Thoracic aorta (tissue), 2 donors: ENCODE data around the gene GALNT4. TPM values are rescaled to one million over a fixed set of nuclear protein-coding genes. Genes with fewer than 3 reads are reported as not detected.

ENCODE experiments used
- ATAC-seq: fragments of 150-250 bp; one replicate; pipeline ENCODE4 v1.8.0; 2017; ENCODE audit warnings: low read depth; ENCODE audit not compliant: insufficient number of reproducible peaks, low FRiP score
- DNase-seq: peaks from one replicate; pipeline ENCODE4 v3.0.0-alpha.2; 2020; ENCODE audit warnings: low spot score
- H3K27ac ChIP-seq, 2 donors: fragments of 200-600 bp; sonication (generic); 1 replicate in 1 of 2; 2 replicates in 1 of 2; pipeline ENCODE4 v1.5.1; 2016; ENCODE audit warnings: mild to moderate bottlenecking in 2 of 2, moderate library complexity in 2 of 2
- H3K27me3 ChIP-seq: fragments of 200-600 bp; sonication (generic); replicated peaks from 2 replicates; pipeline ENCODE4 v1.6.0; 2016; ENCODE audit warnings: mild to moderate bottlenecking; ENCODE audit not compliant: insufficient read depth
- H3K36me3 ChIP-seq: fragments of 200-600 bp; sonication (generic); one replicate; pipeline ENCODE4 v1.5.1; 2016
- H3K4me1 ChIP-seq, 2 donors: fragments of 200-600 bp; sonication (generic); 1 replicate in 1 of 2; 2 replicates in 1 of 2; pipeline versions ENCODE4 v1.5.1 to v1.6.0; 2016; ENCODE audit warnings: low read depth in 2 of 2, mild to moderate bottlenecking in 1 of 2; ENCODE audit not compliant: control insufficient read depth in 1 of 2
- H3K4me3 ChIP-seq: fragments of 200-600 bp; sonication (generic); 2 replicates; pipeline ENCODE4 v1.5.1; 2016; ENCODE audit warnings: mild to moderate bottlenecking
- H3K9me3 ChIP-seq: fragments of 200-600 bp; sonication (generic); 2 replicates; pipeline ENCODE4 v1.5.1; 2016
- CTCF ChIP-seq: fragments of 200-600 bp; sonication (generic); IDR thresholded peaks from one replicate; pipeline ENCODE4 v1.5.1; 2019; ENCODE audit warnings: antibody characterized with exemption
- total RNA-seq, 2 donors: library from RNA; depleted of rRNA; stranded (reverse); fragments of >200 nt; gene quantifications; one replicate each; pipeline versions ENCODE4 v1.1.0 to v1.2.3, GENCODE V29; 2016

GALNT4 gene
- total RNA-seq, 2 donors from 2014 or later, result 6.9 to 14.3 TPM

- Histone ChIP-seq H3K27me3 (no peaks in the 10 kb centered on the region), H3K4me1 (no peaks in the 10 kb centered on the region), H3K36me3 (no peaks in the 10 kb centered on the region), H3K9me3 (no peaks in the 10 kb centered on the region), H3K27ac (no peak overlapping the region), H3K4me3 (no peak overlapping the region)
- ATAC-seq (no peak), DNase-seq (no peak)
- TF ChIP-seq CTCF, result no peak
These were observed 43.2 kb upstream of the GALNT4 start for GRCh38 chr12:89567691-89568239.

- ATAC-seq (no peak), DNase-seq (no peak)
- H3K36me3 ChIP-seq, result no peaks in the 10 kb centered on the region
- no peaks in the 10 kb centered on the region for H3K9me3 ChIP-seq
- H3K4me3 ChIP-seq, result no peak overlapping the region
- no peaks in the 10 kb centered on the region for H3K4me1 ChIP-seq
- no peak for TF ChIP-seq CTCF
- H3K27me3 ChIP-seq, result no peaks in the 10 kb centered on the region
- no peak overlapping the region for H3K27ac ChIP-seq
These were observed 42.0 kb upstream of the GALNT4 start for GRCh38 chr12:89566615-89567014.

DNA sequence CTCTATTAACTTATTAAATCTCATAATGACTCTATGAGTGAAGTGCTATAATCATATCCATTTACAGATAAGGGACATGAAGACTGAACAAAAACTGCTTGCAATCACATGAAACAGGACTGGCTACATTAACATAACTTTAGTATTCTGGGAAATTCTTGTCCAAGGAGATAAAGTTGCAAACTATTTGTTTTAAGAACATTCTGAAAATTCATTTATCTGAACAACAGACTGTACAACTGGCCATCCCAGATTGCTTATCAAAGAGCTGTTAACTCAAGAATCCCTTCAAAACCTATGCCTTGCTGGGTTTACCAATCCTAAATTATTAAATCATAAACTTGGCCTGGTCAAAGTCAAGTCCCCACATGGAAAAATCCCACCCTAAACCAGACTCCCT lies 40.4 kb upstream of the GALNT4 start:
- TF ChIP-seq CTCF, result no peak
- H3K27me3 ChIP-seq, result no peaks in the 10 kb centered on the region
- no peak overlapping the region for H3K27ac ChIP-seq
- ATAC-seq (no peak), DNase-seq (no peak)
- H3K36me3 ChIP-seq, result no peaks in the 10 kb centered on the region
- H3K9me3 ChIP-seq, result no peaks in the 10 kb centered on the region
- H3K4me1 ChIP-seq, result no peaks in the 10 kb centered on the region
- no peak overlapping the region for H3K4me3 ChIP-seq

DNA sequence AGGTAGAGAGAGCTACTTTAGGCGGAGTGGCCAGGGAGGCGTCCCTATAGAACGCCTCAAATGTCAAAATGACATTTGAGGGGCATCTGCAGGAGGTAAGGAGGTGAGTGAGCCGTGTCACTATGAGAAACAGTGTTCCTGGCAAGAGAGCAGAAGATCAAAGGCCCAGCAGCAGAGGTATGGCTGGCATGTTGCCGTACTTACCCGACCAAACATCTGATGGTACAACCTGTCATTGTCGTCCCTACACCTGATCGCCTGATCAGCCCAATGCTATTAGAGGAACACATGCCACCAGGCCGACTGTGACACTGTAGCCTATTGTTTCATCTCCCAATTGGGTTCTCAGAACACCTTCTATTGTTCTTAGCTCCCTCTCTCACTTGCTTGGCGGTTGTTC lies 35.2 kb upstream of the GALNT4 start:
- Histone ChIP-seq H3K4me3 (no peak overlapping the region), H3K9me3 (no peaks in the 10 kb centered on the region), H3K27ac (no peak overlapping the region), H3K27me3 (no peaks in the 10 kb centered on the region), H3K36me3 (no peaks in the 10 kb centered on the region), H3K4me1 (no peaks in the 10 kb centered on the region)
- ATAC-seq, result no peak
- DNase-seq, result no peak
- TF ChIP-seq CTCF, result no peak

- no peaks in the 10 kb centered on the region for H3K27me3 ChIP-seq
- H3K4me3 ChIP-seq, result no peak overlapping the region
- DNase-seq, result no peak
- H3K36me3 ChIP-seq, result no peaks in the 10 kb centered on the region
- H3K27ac ChIP-seq, result no peak overlapping the region
- TF ChIP-seq CTCF, result no peak
- H3K4me1 ChIP-seq, result no peaks in the 10 kb centered on the region
- no peak for ATAC-seq
- no peaks in the 10 kb centered on the region for H3K9me3 ChIP-seq
These were observed 32.4 kb upstream of the GALNT4 start for GRCh38 chr12:89556976-89557375.
